Measurements from ENCODE around the gene NOM1.
A peak's percentile ranks its signal among the peaks of the same experiment; 100 is the strongest.

Gene NOM1

GRCh38 chr7:156975620-156976019, 26.1 kb downstream of the NOM1 start:
- no peak for DNase-seq (ENCODE audit: low read depth)
- no peak overlapping the region for H3K4me3 ChIP-seq (replicated peaks; ENCODE audit: low read depth, low read length)
- no peak for TF ChIP-seq CTCF (IDR thresholded peaks at IDR 0.05; ENCODE audit: low read length, missing control alignments)

GRCh38 chr7:156979007-156979606, 29.6 kb downstream of the NOM1 start:
- no peak for TF ChIP-seq CTCF (IDR thresholded peaks at IDR 0.05; ENCODE audit: low read length, missing control alignments)
- DNase-seq (ENCODE audit: low read depth): no peak
- no peak overlapping the region for H3K4me3 ChIP-seq (replicated peaks; ENCODE audit: low read depth, low read length)

GRCh38 chr7:156979711-156980110, 30.2 kb downstream of the NOM1 start:
- DNase-seq (ENCODE audit: low read depth): no peak
- TF ChIP-seq CTCF (IDR thresholded peaks at IDR 0.05; ENCODE audit: low read length, missing control alignments): no peak
- no peak overlapping the region for H3K4me3 ChIP-seq (replicated peaks; ENCODE audit: low read depth, low read length)

- DNase-seq (ENCODE audit: low read depth): peak; percentile 13
- TF ChIP-seq CTCF (IDR thresholded peaks at IDR 0.05; ENCODE audit: low read length, missing control alignments): no peak
- no peak overlapping the region for H3K4me3 ChIP-seq (replicated peaks; ENCODE audit: low read depth, low read length)
Observed at GRCh38 chr7:156984174-156984891, 34.8 kb downstream of the NOM1 start.

- H3K4me3 ChIP-seq (replicated peaks; ENCODE audit: low read depth, low read length): no peak overlapping the region
- DNase-seq (ENCODE audit: low read depth): no peak
- TF ChIP-seq CTCF (IDR thresholded peaks at IDR 0.05; ENCODE audit: low read length, missing control alignments): no peak
Observed at GRCh38 chr7:156985101-156985992, 35.8 kb downstream of the NOM1 start.

- DNase-seq (ENCODE audit: low read depth): no peak
Observed at GRCh38 chr7:156986378-156986777, 36.9 kb downstream of the NOM1 start.

More at GRCh38 chr7:156986378-156986777, 36.9 kb downstream of the NOM1 start:
- TF ChIP-seq CTCF (IDR thresholded peaks at IDR 0.05; ENCODE audit: low read length, missing control alignments): no peak
- no peak overlapping the region for H3K4me3 ChIP-seq (replicated peaks; ENCODE audit: low read depth, low read length)

All from fibroblast of pulmonary artery (primary cell).